Stimulated activated naive CD4-positive, alpha-beta T cell (primary cell): ENCODE data around the gene SUMF1.

Experiments used
- DNase-seq, 6 experiments: peaks; one replicate each; lab custom pipeline; 2025; lab: John Stamatoyannopoulos, UW

SUMF1 gene

DNA sequence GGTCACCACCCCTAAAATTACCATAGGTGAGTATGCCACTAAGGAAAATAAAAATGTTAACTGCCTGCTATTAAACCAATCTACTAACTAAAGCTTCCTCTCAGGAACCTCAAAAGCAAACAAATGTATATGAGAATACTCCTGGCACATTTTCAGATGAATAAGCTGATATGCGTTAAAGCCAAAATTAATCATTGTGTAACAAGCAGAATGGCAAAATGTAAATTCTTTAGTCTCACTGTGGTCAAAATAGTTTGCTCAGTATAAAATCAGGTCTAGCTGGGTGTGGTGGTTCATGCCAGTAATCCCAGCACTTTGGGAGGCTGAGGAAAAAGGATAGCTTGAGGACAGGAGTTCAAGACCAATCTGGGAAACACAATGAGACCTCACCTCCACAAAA, 53.6 kb downstream of the SUMF1 start:
- no peak for DNase-seq

DNA sequence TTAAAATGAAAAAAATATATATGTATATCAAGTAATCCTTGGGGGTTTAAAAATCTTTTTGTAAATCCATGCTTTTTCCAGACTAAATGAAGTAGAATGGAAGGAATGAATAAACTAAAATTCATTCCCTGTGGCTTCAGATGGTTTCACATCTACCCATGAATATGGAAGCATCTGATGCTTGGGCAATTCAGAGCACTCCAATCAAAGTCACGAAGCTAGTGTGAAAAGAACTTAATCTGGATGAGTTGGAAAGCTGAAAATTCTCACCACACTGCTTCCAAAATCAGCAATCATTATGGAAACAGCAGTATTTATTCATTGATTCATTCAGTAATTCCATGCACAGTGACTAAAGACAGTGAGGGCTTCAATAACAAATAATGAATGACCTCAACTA, 55.2 kb downstream of the SUMF1 start:
- DNase-seq = no peak

DNA sequence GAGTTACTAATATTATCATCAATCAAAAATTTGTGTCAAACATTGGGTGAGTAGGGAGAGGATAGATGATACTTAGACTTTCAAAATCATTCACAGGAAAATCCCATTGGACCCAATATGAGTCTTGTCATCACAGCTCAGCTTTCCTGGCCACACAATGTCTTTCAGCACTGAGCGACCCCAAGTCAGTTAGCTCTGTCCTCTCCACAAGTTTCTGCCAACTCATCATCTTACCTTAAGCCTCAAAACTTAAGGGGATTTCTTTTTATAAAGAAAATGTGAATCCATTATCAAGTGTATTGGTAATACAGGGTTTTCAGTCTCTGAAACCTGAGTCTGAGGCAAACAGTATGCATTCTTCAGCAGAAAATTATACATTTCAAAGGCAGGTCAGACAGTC, 55.8 kb downstream of the SUMF1 start:
- DNase-seq = no peak

DNA sequence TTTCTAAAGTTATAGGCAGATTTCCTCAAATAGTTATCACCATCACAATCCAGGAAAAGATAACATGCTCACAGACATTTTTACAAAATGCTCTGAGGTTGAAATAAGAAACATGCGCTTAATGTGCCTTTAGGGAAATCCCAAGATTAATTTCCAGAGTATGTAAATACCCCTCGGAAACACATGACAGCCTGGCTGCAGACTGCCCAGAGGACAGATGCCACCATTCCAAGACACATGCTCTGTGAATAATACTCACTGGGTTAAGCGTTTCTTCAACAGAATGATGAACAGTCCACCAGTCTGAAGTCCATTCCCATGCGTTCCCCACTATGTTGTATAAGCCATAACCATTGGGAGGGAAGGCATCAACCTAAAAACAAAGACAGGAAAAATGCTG, 56.5 kb downstream of the SUMF1 start:
- no peak for DNase-seq

DNA sequence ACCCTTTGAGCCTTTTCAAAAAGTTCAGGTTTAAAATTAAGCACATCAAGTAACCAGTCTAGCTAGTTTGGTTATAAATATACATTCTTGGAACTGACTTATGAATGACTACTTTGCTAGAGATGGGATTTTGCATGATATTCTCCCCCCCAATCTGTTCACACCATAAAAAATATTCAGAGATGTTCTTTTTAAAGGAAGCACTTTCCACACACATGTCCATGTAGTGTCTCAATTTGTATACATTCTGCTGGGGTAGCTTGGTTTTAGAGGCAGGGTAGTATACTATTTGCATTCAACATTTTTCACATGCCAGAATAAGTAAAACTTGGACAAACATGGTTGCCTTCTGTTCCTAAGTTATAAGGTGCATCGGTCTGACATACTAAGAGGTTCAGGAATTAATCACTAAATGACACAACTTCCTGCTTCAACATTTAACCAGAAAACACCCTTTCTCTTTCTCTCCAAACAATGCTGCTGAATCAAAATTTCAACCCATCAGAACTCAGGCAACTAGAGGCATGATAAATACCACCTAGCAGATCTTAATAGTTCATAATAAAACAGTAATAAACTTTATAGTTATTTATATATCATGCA, 57.0 kb downstream of the SUMF1 start:
- no peak for DNase-seq

DNA sequence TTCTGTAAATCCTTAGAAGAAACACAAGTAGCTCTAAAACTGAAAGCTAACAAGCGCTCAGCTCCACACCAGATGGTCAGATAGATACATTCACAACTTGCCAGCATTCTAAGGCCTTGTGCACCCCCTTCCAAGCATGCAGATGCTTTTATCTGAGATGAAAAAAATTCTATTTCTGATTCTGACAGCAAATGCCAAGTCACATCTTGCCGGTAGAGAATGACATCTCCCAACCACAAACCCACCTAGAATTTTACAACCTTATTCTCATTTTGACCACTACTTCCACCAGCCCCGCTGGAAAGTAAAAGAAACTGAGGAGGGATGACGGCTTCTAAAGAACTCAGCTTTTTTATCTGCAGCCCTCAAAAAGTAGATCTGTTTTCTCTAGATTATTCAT, 57.7 kb downstream of the SUMF1 start:
- DNase-seq = no peak

DNA sequence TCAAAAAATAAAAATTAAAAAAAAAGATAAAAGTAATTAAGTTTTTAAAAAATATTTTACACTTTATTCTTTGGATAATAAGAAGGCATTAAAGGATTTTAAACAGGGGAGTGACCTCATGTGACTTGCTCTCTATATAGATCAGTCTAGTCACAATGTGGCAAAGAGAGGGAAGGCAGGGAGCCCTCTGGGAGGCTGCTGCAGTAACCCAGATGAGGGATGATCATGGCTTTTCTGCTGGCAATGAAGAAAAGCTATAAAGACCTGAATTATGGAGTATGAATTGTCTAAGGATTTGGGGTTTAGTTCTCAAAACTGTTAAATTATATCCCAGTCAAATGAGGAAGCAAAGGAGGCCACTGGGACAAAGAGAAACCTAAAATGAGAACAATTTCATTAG, 58.1 kb downstream of the SUMF1 start:
- no peak for DNase-seq

DNA sequence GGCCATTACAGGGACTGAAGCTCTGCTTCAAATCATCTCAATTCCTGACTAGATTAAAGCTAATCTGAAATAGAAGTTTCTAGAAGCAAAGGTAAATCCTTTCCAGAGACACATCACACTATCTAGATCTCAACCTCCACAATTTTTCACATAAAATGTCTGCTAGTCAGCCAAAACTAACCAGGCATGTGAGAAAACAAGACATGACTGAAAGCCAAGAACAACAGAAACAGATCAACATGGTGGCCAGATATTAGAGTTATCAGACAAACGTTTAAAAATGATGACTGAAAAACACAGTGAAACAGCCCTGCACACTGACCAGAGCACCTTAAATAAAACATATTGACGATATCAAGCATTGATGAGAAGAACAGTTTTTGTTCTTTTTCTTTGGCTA, 59.1 kb downstream of the SUMF1 start:
- DNase-seq = no peak

DNA sequence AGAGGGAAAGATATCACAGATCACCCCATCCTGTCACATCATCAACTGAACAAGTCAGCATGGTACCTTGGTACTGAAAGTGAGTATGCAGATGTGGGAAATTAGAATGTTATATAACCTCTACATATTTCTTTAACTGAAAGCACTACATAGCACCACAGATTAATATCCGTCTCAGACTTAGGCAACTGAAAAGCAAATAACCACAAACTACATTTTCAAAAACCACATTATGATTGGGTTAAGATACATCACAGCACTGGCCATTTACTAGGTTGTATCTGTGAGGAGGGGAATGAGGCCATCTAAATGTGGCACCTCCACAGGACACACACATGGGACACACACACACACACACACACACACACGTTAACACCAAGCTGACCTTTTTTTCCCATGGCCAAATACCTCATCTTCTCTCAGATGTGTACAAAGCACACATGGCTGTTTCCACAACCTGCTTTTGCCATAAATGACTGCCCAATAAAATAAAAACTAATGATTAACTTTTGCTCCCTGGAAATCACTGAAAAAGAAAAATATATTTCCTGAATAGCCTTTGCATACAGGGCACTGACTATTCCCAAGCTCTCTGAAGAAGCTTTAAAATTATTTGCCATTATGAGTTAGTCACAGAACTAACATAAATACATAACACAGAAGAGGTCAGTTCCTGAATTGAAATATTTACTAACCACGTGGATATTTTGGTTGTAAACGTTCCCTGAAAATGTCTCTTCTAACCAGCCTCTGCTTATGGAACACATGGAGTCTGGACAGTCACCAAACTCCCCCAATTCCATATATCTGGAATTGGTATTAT, 60.1 kb downstream of the SUMF1 start:
- no peak for DNase-seq

DNA sequence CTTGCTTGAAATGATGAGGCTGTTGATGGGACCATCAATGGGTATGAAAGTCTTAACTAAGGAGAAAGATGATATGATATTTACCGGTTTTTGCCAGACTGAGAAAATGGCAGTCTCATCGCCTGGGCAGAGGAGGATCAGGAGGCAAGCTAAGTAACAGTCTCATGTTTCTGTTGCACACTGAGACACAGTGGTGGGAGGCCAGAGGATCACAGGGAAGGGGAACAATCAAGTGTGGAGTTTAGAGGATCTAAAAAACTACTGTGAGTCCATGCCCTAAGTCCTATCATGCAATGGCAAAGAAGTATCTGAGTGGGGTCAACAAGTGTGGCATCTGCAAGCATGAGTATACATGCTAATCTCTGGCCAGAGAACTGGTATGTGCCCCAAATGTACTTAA, 62.2 kb downstream of the SUMF1 start:
- DNase-seq = no peak

DNA sequence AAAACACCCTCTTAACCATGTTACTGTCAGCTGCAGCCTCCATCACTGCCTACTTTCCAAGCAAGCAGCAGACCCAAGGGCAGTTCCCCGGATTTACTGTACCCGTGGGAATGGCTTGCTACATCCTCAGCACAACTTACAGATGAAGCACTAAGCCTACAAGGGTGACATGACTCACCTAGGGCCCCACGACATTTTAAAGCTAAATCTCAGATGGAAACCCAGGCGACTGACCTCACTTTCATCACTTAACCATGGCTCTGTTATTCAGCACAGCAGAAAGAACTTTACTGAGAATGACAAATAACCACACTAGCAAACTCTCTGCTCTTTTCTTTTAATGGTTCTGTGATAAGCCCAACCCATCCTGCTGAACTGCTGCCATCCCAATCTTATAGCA, 65.6 kb downstream of the SUMF1 start:
- DNase-seq = no peak

DNA sequence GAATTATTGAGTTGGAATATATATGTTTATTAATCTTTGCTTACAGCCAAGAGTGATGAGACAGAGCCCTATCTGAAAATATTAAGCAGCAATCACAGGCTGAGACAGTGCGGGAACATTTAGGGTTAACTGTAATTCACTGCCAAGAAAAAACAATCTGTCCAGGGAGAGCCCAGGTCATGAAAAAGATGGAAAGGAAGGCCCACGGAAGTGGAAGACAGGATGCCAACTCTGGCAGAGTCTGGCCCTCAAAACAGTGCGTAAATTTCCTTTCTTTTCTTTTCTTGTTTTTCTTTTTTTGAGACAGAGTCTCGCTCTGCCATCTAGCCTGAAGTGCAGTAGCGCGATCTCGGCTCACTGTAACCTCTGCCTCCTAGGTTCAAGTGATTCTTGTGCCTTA, 67.6 kb downstream of the SUMF1 start:
- DNase-seq = no peak

DNA sequence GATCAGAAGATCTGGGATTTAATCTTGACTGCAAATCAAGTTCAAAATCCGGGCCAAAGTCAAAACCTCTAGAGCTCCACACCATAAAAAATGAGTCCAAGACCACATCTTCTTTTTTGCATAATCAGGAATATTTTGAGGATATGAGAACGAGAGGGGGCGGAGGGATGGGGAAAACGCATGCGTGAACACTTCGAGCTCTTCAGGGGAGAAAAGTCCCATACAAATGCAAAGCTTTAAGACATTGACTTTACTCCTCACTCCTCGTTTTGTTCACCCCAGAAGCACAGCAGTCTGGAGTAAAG, 68.2 kb downstream of the SUMF1 start:
- no peak for DNase-seq

DNA sequence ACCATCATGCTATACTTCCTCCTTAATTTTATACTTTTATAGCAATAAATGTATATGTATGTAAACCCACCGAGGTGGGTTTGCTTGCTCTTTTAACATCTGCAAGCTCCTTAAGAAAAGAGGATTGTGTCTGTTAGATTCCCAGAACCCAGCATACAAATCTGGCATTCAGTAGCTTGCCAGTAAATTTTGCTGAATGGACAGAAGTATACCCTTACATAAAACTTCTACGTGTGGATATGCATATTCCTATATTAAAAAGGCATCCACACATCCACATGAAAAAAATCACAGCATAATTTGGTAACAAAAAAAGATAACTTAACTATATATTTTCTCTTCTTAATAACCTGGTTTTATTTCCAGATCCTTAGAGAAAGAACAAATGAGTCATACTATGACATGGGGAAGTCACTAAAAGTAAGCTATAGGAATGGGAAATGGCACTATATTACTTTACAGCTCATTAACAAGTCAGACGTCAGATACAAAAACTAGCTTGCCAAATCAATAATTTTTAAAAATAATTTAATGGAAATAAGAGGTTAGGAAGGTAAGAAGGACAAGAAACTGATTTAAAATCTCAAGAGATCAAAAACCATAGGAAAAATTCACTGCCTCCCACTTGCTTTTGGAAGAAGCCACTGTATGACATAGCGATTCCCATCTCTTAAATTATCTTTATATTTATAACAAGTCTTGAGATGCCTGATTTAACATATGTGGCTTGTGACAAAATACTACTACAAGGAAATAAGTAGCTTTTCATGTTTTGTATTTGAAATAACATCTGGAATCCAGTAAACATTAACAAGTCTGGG, 68.7 kb downstream of the SUMF1 start:
- DNase-seq = no peak

DNA sequence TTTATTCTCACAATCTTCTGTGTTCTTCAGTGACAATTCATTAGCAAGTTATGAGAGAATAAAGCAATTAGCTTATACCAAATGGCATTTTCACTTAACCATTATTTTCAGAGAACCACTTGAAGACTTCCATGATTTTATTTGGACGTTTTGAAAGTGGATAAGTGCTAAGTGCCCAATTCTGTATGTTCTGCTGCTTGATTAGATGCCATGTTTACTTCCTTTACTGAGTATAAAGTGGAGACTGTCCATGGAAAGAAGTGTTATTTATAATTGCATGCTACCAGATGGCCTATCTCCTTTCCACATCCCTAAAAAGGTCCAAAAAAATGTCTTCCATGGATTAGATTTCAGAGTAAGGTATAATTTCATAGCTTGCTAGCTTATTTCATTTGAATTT, 69.6 kb downstream of the SUMF1 start:
- DNase-seq = no peak

DNA sequence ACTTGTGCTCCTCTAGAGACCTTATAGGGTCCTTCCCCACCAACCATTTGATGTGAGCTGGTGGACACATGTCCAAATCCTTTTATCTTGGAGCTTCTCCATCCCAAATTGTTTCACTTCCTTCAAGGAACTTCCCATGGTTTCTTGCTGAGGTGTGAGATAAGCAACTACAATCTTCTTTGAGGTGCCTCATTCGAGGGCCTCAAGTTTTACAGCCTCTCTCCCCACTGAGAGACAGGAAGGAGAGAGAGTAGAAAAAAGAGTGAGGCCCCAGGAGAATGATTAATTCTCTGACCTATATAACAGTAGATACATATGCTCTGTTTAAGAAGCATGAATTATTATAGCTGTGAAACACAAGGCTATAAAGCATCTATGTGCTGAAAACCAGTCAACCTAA, 70.5 kb downstream of the SUMF1 start:
- DNase-seq = no peak

DNA sequence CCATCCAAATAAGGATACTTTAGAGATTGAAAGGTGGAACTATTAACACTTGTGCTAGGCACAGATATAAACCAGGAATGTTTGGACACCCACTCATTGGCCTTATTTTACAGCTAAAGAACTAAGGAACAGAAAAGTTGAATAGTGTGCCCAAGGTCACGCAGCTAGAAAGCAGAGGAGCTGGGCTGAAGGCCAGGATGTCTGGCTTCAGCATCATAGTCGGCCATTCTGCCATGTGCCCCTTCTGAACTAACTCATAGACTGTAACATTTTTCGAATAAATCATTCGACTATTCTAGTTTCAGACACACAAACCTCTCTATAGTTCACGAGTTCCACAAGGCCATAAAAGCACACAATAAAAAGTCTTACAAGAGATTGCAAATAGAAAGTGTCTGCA, 71.1 kb downstream of the SUMF1 start:
- no peak for DNase-seq

DNA sequence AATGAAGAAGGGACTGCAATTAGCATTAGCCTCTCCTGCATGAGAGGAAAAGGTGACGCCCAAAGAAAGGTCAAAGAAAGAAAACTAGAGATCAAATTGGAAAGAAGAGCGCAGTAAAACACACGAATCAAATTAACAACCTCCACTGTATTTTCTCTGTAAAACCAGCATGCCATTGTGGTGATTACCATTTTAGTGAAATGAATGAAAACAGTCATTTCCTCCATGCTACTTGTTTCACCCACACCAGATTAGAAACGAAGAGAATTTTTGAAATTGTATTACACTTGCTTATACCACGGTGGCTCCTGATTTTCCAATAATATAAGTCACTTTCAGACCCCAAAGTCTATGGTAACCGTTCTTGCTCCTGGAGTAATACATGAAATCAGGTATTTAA, 71.6 kb downstream of the SUMF1 start:
- no peak for DNase-seq

DNA sequence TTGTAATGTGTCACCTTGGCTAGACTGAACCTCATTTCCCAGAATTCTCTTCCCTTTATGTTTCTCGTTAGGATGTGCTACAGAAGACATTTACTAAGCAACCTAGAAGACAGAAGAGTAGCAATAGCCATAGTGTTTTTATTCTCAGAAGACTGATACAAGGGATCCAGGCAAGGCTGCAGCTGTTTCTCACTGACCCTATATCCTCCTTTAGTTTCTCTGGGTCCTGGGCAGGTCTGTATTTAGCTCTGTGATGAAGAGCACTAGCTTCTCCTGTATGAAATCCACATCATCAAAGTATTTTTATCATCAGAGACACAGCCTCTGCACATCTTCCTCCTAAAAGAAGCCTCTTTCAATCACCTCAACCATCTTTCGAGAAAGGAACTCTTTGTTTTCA, 72.5 kb downstream of the SUMF1 start:
- DNase-seq = no peak

DNA sequence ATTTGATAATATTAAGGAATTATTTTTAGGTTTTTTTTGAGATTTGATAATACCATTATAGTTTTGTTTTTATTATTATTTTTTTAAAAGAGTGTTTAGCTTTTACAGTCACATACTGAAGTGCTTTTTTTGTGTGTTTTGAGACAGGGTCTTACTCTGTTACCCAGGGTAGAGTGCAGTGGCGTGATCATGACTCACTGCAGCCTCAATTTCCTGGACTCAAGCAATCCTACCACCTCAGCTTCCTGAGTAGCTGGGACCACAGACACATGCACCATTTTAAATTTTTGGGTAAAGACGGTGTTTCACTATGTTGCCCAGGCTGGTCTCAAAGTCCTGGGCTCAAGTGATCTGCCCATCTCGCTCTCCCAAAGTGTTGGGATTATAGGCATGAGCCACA, 73.0 kb downstream of the SUMF1 start:
- DNase-seq = no peak

DNA sequence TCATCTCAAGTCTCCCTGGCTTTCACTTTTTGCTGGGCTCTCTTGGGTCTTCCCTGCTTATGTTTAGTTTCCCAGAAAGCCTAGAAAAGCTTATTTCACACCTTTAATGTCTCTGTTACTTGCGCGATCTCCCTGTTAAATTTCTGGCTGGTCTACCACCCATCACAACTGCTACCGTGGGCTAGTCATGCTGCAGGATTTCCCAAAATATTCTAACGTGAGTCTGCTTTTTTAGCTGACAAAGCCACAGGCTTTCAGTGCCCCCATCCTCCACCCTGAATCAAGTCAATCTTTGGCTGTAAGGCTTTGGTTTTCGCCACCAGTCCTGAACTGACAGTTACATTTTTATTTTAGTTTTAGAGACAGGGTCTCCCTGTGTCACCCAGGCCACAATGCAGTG, 74.1 kb downstream of the SUMF1 start:
- DNase-seq = no peak

DNA sequence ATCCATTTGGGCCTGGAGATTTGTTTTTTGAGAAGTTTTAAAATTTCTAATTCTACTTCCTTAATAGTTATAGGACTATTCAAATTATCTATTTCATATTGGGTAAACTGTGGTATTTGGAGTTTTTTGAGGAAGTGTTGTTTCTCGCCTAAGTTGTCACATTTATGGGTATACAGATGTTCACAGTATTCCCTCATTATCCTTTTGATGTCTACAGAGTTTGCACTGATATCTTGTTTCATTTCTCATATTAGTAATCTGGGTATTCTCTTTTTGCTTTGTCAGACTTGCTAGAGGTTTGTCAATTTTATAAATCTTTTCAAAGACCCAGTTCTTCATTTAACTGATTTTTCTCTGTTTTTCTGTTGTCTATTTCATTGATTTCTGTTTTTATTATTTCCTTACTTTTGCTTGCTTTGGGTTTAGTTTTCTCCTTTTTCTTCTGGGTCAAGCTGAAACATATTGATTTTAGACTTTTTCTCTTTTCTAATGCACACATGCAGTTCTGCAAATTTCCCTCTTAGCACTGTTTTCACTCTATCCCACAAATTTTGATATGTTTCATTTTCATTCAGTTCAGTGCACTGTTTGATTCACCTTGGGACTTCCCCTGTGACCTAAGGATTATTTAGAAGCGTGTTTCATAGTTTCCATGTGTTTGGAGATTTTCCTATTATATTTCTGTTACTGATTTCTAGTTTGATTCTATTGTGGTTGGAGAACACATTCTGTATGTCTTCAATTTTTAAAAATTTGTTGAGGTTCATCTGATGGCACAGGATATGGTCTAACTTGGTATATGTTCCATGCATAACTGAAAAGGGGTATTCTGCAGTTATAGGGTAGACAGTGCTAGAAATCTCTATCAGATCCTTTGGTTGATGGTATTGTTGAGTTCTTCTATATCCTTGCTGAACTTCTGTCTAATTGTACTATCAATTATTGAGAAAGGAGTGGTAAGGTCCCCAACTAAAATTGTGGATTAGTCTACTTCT, 79.6 kb downstream of the SUMF1 start:
- no peak for DNase-seq
